T-helper 2 cell treated with Interferon-gamma antibody and Interleukin-4, amounts not matched to agents 5 μg/mL and 100 μg/mL, for 36 hours (primary cell): ENCODE data around the gene REXO4.
"Not testable (repeated sequence)": the region's sequence is repeated elsewhere in the genome, so short reads cannot be mapped to it uniquely, and the experiment has no call there.

Experiments
- DNase-seq: peaks from one replicate; pipeline ENCODE4 v3.0.0; 2021; ENCODE audit warnings: low spot score
- H3K27ac Mint-ChIP-seq: one replicate; pipeline ENCODE4 v1.8.0; 2021; ENCODE audit warnings: mild to moderate bottlenecking, mixed read lengths
- H3K27me3 Mint-ChIP-seq: one replicate; pipeline ENCODE4 v1.8.0; 2021; ENCODE audit warnings: low read depth, mixed read lengths
- H3K36me3 Mint-ChIP-seq: one replicate; pipeline ENCODE4 v1.8.0; 2021; ENCODE audit warnings: low read depth, mixed read lengths
- H3K4me1 Mint-ChIP-seq: one replicate; pipeline ENCODE4 v1.8.0; 2021; ENCODE audit warnings: low read depth, mixed read lengths
- H3K4me3 Mint-ChIP-seq: one replicate; pipeline ENCODE4 v1.8.0; 2022; ENCODE audit warnings: mild to moderate bottlenecking, moderate library complexity, mixed read lengths
- H3K9me3 Mint-ChIP-seq: one replicate; pipeline ENCODE4 v1.8.0; 2021; ENCODE audit warnings: mixed read lengths

REXO4 gene

GRCh38 chr9:133457233-133457632 is 39.4 kb upstream of the REXO4 start:
- Mint-ChIP-seq H3K4me1 (peaks cover 2% of the 10 kb centered on the region), H3K27ac (no peak overlapping the region), H3K27me3 (peaks cover 10% of the 10 kb centered on the region), H3K36me3 (no peaks in the 10 kb centered on the region), H3K4me3 (no peak overlapping the region), H3K9me3 (no peaks in the 10 kb centered on the region)
- DNase-seq = no peak

GRCh38 chr9:133456409-133456808 is 38.6 kb upstream of the REXO4 start:
- peaks cover 7% of the 10 kb centered on the region for H3K27me3 Mint-ChIP-seq
- no peak overlapping the region for H3K4me3 Mint-ChIP-seq
- no peak for DNase-seq
- H3K27ac Mint-ChIP-seq = no peak overlapping the region
- H3K9me3 Mint-ChIP-seq = no peaks in the 10 kb centered on the region
- H3K4me1 Mint-ChIP-seq = peaks cover 2% of the 10 kb centered on the region
- no peaks in the 10 kb centered on the region for H3K36me3 Mint-ChIP-seq

- Mint-ChIP-seq H3K4me1 (peaks cover 2% of the 10 kb centered on the region), H3K9me3 (no peaks in the 10 kb centered on the region), H3K4me3 (no peak overlapping the region), H3K27ac (no peak overlapping the region), H3K27me3 (peaks cover 3% of the 10 kb centered on the region), H3K36me3 (no peaks in the 10 kb centered on the region)
- no peak for DNase-seq
Measured at GRCh38 chr9:133455936-133456335, 38.1 kb upstream of the REXO4 start.

GRCh38 chr9:133454943-133455673 is 37.3 kb upstream of the REXO4 start:
- Mint-ChIP-seq H3K27ac (no peak overlapping the region), H3K4me1 (peaks cover 2% of the 10 kb centered on the region), H3K27me3 (no peaks in the 10 kb centered on the region), H3K36me3 (no peaks in the 10 kb centered on the region), H3K4me3 (no peak overlapping the region), H3K9me3 (no peaks in the 10 kb centered on the region)
- DNase-seq = no peak

GRCh38 chr9:133454325-133454724 is 36.5 kb upstream of the REXO4 start:
- Mint-ChIP-seq H3K36me3 (no peaks in the 10 kb centered on the region), H3K4me3 (no peak overlapping the region), H3K27me3 (no peaks in the 10 kb centered on the region), H3K27ac (no peak overlapping the region), H3K4me1 (no peaks in the 10 kb centered on the region), H3K9me3 (no peaks in the 10 kb centered on the region)
- DNase-seq = no peak

GRCh38 chr9:133453651-133454050 is 35.8 kb upstream of the REXO4 start:
- Mint-ChIP-seq H3K4me3 (no peak overlapping the region), H3K4me1 (no peaks in the 10 kb centered on the region), H3K9me3 (no peaks in the 10 kb centered on the region), H3K27ac (no peak overlapping the region), H3K27me3 (no peaks in the 10 kb centered on the region), H3K36me3 (no peaks in the 10 kb centered on the region)
- DNase-seq = no peak

GRCh38 chr9:133452562-133452961 is 34.8 kb upstream of the REXO4 start:
- Mint-ChIP-seq H3K9me3 (no peaks in the 10 kb centered on the region), H3K36me3 (no peaks in the 10 kb centered on the region), H3K27me3 (no peaks in the 10 kb centered on the region), H3K4me1 (no peaks in the 10 kb centered on the region), H3K4me3 (no peak overlapping the region), H3K27ac (no peak overlapping the region)
- no peak for DNase-seq

- not testable (repeated sequence) for H3K27ac Mint-ChIP-seq, H3K27me3 Mint-ChIP-seq, DNase-seq, H3K36me3 Mint-ChIP-seq, H3K9me3 Mint-ChIP-seq, H3K4me3 Mint-ChIP-seq, H3K4me1 Mint-ChIP-seq
Measured at GRCh38 chr9:133451865-133452264, 34.1 kb upstream of the REXO4 start.

- H3K4me3 Mint-ChIP-seq = no peak overlapping the region
- no peaks in the 10 kb centered on the region for H3K27me3 Mint-ChIP-seq
- no peaks in the 10 kb centered on the region for H3K36me3 Mint-ChIP-seq
- DNase-seq = no peak
- no peaks in the 10 kb centered on the region for H3K9me3 Mint-ChIP-seq
- H3K27ac Mint-ChIP-seq = no peak overlapping the region
- H3K4me1 Mint-ChIP-seq = no peaks in the 10 kb centered on the region
Measured at GRCh38 chr9:133449760-133450159, 31.9 kb upstream of the REXO4 start.

- H3K27ac Mint-ChIP-seq = no peak overlapping the region
- H3K4me1 Mint-ChIP-seq = no peaks in the 10 kb centered on the region
- H3K36me3 Mint-ChIP-seq = no peaks in the 10 kb centered on the region
- no peak overlapping the region for H3K4me3 Mint-ChIP-seq
- no peaks in the 10 kb centered on the region for H3K27me3 Mint-ChIP-seq
- no peaks in the 10 kb centered on the region for H3K9me3 Mint-ChIP-seq
- DNase-seq = no peak
Measured at GRCh38 chr9:133448487-133448972, 30.7 kb upstream of the REXO4 start.

- H3K36me3 Mint-ChIP-seq = no peaks in the 10 kb centered on the region
- no peak for DNase-seq
- H3K27me3 Mint-ChIP-seq = no peaks in the 10 kb centered on the region
- H3K4me3 Mint-ChIP-seq = no peak overlapping the region
- H3K4me1 Mint-ChIP-seq = no peaks in the 10 kb centered on the region
- no peak overlapping the region for H3K27ac Mint-ChIP-seq
- no peaks in the 10 kb centered on the region for H3K9me3 Mint-ChIP-seq
Measured at GRCh38 chr9:133445293-133445969, 27.6 kb upstream of the REXO4 start.

GRCh38 chr9:133443982-133444381 is 26.2 kb upstream of the REXO4 start:
- H3K27ac Mint-ChIP-seq = no peak overlapping the region
- no peaks in the 10 kb centered on the region for H3K9me3 Mint-ChIP-seq
- H3K27me3 Mint-ChIP-seq = no peaks in the 10 kb centered on the region
- no peaks in the 10 kb centered on the region for H3K36me3 Mint-ChIP-seq
- no peak for DNase-seq
- no peaks in the 10 kb centered on the region for H3K4me1 Mint-ChIP-seq
- H3K4me3 Mint-ChIP-seq = no peak overlapping the region

- Mint-ChIP-seq H3K27me3 (no peaks in the 10 kb centered on the region), H3K27ac (no peak overlapping the region), H3K4me3 (no peak overlapping the region), H3K9me3 (no peaks in the 10 kb centered on the region), H3K36me3 (no peaks in the 10 kb centered on the region), H3K4me1 (no peaks in the 10 kb centered on the region)
- DNase-seq = no peak
Measured at GRCh38 chr9:133443248-133443647, 25.4 kb upstream of the REXO4 start.

GRCh38 chr9:133441571-133441970 is 23.8 kb upstream of the REXO4 start:
- Mint-ChIP-seq H3K4me3 (no peak overlapping the region), H3K27me3 (no peaks in the 10 kb centered on the region), H3K27ac (no peak overlapping the region), H3K9me3 (no peaks in the 10 kb centered on the region), H3K36me3 (no peaks in the 10 kb centered on the region), H3K4me1 (no peaks in the 10 kb centered on the region)
- no peak for DNase-seq
